ENCODE results near the gene FAT1.

FAT1 gene

DNA sequence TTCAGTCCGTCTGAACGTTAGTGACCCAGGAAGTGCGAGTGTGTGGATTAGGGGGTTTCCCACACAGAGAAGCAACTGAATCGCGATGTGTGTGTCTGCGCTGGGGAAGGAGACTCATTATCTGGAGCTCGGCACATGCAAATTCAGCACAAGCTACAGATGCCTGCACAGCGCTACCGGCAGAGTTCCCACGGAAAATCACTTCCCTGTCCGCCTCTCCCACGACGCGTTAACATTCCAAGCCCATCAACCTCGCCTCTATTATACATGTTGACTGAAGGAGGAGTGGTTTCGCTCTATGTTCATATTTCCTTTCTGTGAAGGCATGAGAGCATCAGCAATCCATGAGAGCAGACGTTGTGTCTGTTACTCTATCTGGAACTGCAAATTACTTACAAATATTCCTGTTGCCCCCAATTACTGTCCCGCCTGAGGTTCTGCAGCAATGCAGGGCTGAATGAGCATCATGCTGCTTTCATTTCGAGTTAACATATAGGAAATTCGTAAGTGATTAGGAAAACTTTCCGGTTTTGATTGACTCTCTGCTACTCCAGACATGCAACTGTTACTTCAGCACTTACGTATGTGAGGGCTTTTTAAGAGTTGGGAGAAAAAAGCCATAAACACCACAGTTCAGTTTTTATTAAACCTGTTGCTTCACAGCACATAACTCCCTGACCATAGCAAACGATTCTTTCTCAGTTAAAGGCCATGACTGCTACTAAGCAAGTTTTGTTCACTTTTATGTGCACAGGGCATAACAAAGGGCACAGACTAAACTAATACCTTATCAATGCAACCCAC lies 153.3 kb downstream of the FAT1 start:
- DNase-seq (ENCODE audit: low read depth in 3 of 3), result no peak

DNA sequence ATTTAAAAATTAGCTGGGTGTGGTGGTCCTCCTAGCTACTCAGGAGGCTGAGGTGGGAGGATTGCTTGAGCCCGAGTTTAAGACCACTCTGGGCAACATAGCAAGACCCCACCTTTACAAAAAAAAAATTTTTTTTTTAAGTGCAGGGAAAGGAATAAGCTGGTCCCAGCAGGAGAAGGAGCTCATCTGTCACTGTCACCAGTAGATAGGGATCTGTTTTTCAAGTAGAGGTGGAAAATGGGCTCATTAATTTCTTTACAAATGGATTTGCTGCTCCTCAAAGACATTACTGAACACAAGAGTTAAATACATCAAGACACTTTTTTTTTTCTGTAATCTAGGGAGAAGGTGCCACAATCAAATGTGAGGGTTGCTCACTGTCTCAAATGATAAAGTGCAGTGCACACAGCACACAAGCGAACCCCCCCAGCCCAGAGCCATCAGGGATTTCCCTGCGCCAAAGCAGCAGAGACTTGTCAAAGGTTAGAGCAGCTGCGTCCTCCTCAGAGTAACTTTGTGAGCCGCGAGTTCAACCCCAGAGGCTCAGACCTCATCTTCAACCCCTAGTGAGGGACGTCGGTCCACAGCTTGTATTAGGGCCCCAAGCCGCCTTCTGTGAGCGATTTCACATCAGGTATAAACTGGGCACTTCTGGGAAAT lies 154.0 kb downstream of the FAT1 start:
- DNase-seq (ENCODE audit: low read depth in 3 of 3), result no peak

- no peak for DNase-seq (ENCODE audit: low read depth in 3 of 3)
These were observed 157.6 kb downstream of the FAT1 start for GRCh38 chr4:186566068-186566467.

- no peak for DNase-seq (ENCODE audit: low read depth in 3 of 3)
These were observed 159.9 kb downstream of the FAT1 start for GRCh38 chr4:186563761-186564160.

GRCh38 chr4:186561748-186562147 lies 161.9 kb downstream of the FAT1 start:
- no peak for DNase-seq (ENCODE audit: low read depth in 3 of 3)

DNA sequence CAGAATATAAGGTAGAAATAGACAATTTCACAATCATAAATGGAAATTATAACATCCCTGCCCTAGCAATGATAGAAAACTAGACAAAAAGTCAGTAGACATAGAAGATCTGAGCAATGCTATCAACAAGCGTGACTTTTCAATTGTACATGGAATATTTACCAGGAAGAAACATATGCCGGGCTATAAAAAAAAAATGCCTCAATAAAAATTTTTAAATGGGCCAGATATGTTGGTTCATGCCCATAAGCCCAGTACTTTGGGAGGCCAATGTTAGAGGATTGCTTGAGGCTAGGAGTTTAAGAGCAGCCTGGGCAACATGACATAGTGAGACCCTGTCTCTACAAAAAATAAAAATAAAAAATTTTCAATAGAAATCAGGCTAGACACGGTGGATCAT lies 163.0 kb downstream of the FAT1 start:
- no peak for DNase-seq (ENCODE audit: low read depth in 3 of 3)

DNA sequence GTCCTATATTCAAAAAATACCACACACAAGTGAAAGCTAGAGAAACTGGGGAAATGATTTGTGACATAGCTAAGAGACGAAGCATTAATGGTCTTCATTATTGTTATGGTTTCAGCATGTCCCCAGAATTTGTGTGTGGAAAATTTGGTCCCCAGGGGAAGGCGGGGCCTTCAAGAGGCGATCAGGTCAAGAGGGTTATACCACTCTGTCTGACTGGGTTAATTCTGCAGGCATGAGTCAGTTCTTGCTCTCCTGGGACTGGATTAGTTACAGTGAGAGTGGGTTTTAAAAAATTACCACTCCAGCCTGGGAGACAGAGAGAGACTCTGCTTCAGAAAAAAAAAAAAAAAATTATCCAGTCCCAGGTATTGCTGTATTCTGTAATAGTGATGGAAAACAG lies 166.2 kb downstream of the FAT1 start:
- no peak for DNase-seq (ENCODE audit: low read depth in 3 of 3)

- no peak for DNase-seq (ENCODE audit: low read depth in 3 of 3)
These were observed 166.6 kb downstream of the FAT1 start for GRCh38 chr4:186557061-186557460.

GRCh38 chr4:186554914-186555827 lies 168.5 kb downstream of the FAT1 start, which contains the start of gene MTNR1A:
Gene MTNR1A (minus strand): TSS chr4:186555567. CDS start chr4:186555365, 202 bp downstream.
- no peak for DNase-seq (ENCODE audit: low read depth in 3 of 3)

- no peak for DNase-seq (ENCODE audit: low read depth in 3 of 3)
These were observed 169.1 kb downstream of the FAT1 start for GRCh38 chr4:186554539-186554913.

- no peak for DNase-seq (ENCODE audit: low read depth in 3 of 3)
These were observed 169.9 kb downstream of the FAT1 start for GRCh38 chr4:186553717-186554116.

DNA sequence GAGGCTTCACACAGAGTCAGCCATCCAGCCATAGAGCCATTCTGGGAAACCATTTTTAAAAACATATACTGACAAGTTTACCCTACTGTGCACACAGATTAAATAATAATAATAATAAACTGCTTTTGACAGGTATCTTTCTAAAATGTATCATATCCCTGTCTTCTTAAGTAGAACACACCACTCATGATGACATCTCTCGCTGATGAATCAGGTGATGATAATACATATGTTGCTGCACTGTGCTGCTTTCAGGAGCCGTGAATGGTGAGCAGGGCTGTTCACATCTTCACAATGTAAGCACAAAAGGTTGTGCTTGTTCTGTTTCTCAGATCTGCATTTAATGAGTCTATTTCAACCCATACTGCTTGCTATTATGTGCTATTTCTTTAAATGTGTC lies 171.8 kb downstream of the FAT1 start:
- DNase-seq (ENCODE audit: low read depth in 3 of 3), result no peak

- no peak for DNase-seq (ENCODE audit: low read depth in 3 of 3)
These were observed 178.2 kb downstream of the FAT1 start for GRCh38 chr4:186545436-186545835.

- no peak for DNase-seq (ENCODE audit: low read depth in 3 of 3)
These were observed 180.4 kb downstream of the FAT1 start for GRCh38 chr4:186543206-186543605.

- no peak for DNase-seq (ENCODE audit: low read depth in 3 of 3)
These were observed 181.9 kb downstream of the FAT1 start for GRCh38 chr4:186541801-186542200.

GRCh38 chr4:186537843-186538521 lies 185.7 kb downstream of the FAT1 start:
- DNase-seq (ENCODE audit: low read depth in 3 of 3), result no peak
